GM23248 (cell line): ENCODE measurements around the gene PSAP. TPM values are rescaled to one million over a fixed set of nuclear protein-coding genes. Genes with fewer than 3 reads are reported as not detected.
A peak's percentile ranks its signal among the peaks of the same experiment; 100 is the strongest.

Experiments
- DNase-seq: peaks from one replicate; pipeline ENCODE4 v3.0.0-alpha.2; 2015
- H2AFZ ChIP-seq: fragments of 200-600 bp; sonication (generic); 2 replicates; pipeline ENCODE4 v1.6.1; 2016; ENCODE audit warnings: antibody characterized with exemption
- H3F3A ChIP-seq: fragments of 200-600 bp; sonication (generic); 2 replicates; pipeline ENCODE4 v1.6.1; 2016; ENCODE audit warnings: mild to moderate bottlenecking, antibody characterized with exemption, mixed run types; ENCODE audit not compliant: insufficient read depth
- H3K27ac ChIP-seq: fragments of 200-600 bp; sonication (generic); 2 replicates; pipeline ENCODE4 v1.5.1; 2016; ENCODE audit warnings: mild to moderate bottlenecking
- H3K27me3 ChIP-seq: fragments of 200-600 bp; sonication (generic); replicated peaks from 2 replicates; pipeline ENCODE4 v1.6.1; 2016; ENCODE audit warnings: mild to moderate bottlenecking; ENCODE audit not compliant: insufficient read depth
- H3K36me3 ChIP-seq: fragments of 200-600 bp; sonication (generic); 2 replicates; pipeline ENCODE4 v1.6.1; 2016; ENCODE audit warnings: low read depth, mild to moderate bottlenecking
- H3K4me1 ChIP-seq: fragments of 200-600 bp; sonication (generic); 2 replicates; pipeline ENCODE4 v1.6.1; 2016; ENCODE audit warnings: mild to moderate bottlenecking; ENCODE audit not compliant: insufficient read depth
- H3K4me2 ChIP-seq: fragments of 200-600 bp; sonication (generic); one replicate; pipeline ENCODE4 v1.6.1; 2016; ENCODE audit warnings: mild to moderate bottlenecking; ENCODE audit not compliant: unreplicated experiment
- H3K4me3 ChIP-seq: fragments of 200-600 bp; sonication (generic); 2 replicates; pipeline ENCODE4 v1.5.1; 2016; ENCODE audit warnings: mild to moderate bottlenecking
- H3K79me2 ChIP-seq: fragments of 200-600 bp; sonication (generic); 2 replicates; pipeline ENCODE4 v1.6.1; 2016; ENCODE audit warnings: mild to moderate bottlenecking; ENCODE audit not compliant: insufficient read depth
- H3K9ac ChIP-seq: fragments of 200-600 bp; sonication (generic); 2 replicates; pipeline ENCODE4 v1.6.1; 2016; ENCODE audit warnings: mild to moderate bottlenecking
- H3K9me2 ChIP-seq: fragments of 200-600 bp; sonication (generic); 2 replicates; pipeline ENCODE4 v1.6.1; 2016; ENCODE audit warnings: mixed run types, mild to moderate bottlenecking, moderate library complexity; ENCODE audit not compliant: insufficient read depth
- H3K9me3 ChIP-seq: fragments of 200-600 bp; sonication (generic); one replicate; pipeline ENCODE4 v1.6.1; 2017; ENCODE audit warnings: low read depth
- H4K20me1 ChIP-seq: fragments of 200-600 bp; sonication (generic); 2 replicates; pipeline ENCODE4 v1.6.0; 2016; ENCODE audit not compliant: insufficient read depth
- EZH2 ChIP-seq: fragments of 200-600 bp; sonication (generic); IDR thresholded peaks from 2 replicates; pipeline ENCODE4 v1.6.1; 2018; ENCODE audit warnings: antibody characterized with exemption, mild to moderate bottlenecking; ENCODE audit not compliant: insufficient read depth, poor library complexity, severe bottlenecking
- EZH2phosphoT487 ChIP-seq: fragments of 200-600 bp; sonication (generic); IDR thresholded peaks from 2 replicates; pipeline ENCODE4 v1.6.1; 2018; ENCODE audit warnings: antibody characterized with exemption, moderate library complexity, mild to moderate bottlenecking, low read depth; ENCODE audit not compliant: insufficient read depth
- WGBS, 2 experiments: methylation state at CpG; one replicate each; pipeline ENCODE4 v1.1.6; 2015 to 2017; ENCODE audit warnings: low lambda C conversion rate in 2 of 2, low coverage in 1 of 2; ENCODE audit errors: missing lambda C conversion rate in 2 of 2; 5-methylcytosine and 5-hydroxymethylcytosine counted together
- in situ Hi-C: fragments of 300-500 bp; cut with MboI; formaldehyde crosslinking; loops from 2 replicates; pipeline ENCODE4 v1.15.0; 2020
- polyA plus RNA-seq: library from polyadenylated mRNA; unstranded; fragments of >200 nt; fragmentation: Nextera tagmentation; extraction: Ambion mirVana; gene quantifications from 2 replicates; pipeline ENCODE4 v1.2.1, GENCODE V29; 2016
- total RNA-seq: library from RNA; depleted of rRNA; stranded (reverse); fragments of >200 nt; shearing (Covaris generic); gene quantifications from 2 replicates; pipeline ENCODE4 v1.2.3, GENCODE V29; 2014

The PSAP gene
- total and polyA plus RNA-seq, 2 experiments from 2014 or later, result 715 to 1,142 TPM

- H3K9ac ChIP-seq, result no peak overlapping the region
- in situ Hi-C loops, result no loop called here
- peaks cover 75% of the 10 kb centered on the region for H3K79me2 ChIP-seq
- peaks cover 17% of the 10 kb centered on the region for H3K4me1 ChIP-seq
- H3F3A ChIP-seq, result no peaks in the 10 kb centered on the region
- peak overlapping the region; percentile 99 for H3K4me2 ChIP-seq
- H3K27me3 ChIP-seq, result no peaks in the 10 kb centered on the region
- no peaks in the 10 kb centered on the region for H3K9me3 ChIP-seq
- TF ChIP-seq EZH2, result no peak
- peaks cover 8% of the 10 kb centered on the region; the same call in 1 of the 2 replicates for H4K20me1 ChIP-seq
- H3K36me3 ChIP-seq, result no peaks in the 10 kb centered on the region
- no peaks in the 10 kb centered on the region for H3K9me2 ChIP-seq
- DNase-seq, result peak; percentile 27
- no peak overlapping the region for H3K27ac ChIP-seq
- 82 to 83% methylated on average over 11 of the region's 11 CpGs for WGBS, 2 experiments
- peak overlapping the region; percentile 95; the same call in 1 of the 2 replicates for H3K4me3 ChIP-seq
- H2AFZ ChIP-seq, result no peak overlapping the region
Observed at GRCh38 chr10:71848325-71849275, 2.5 kb downstream of the PSAP start.

GRCh38 chr10:71847418-71847817 lies 3.6 kb downstream of the PSAP start:
- peaks cover 8% of the 10 kb centered on the region; the same call in 1 of the 2 replicates for H4K20me1 ChIP-seq
- H3K9me3 ChIP-seq, result no peaks in the 10 kb centered on the region
- TF ChIP-seq EZH2 (no peak), EZH2phosphoT487 (no peak)
- no peak overlapping the region for H3K4me3 ChIP-seq
- H3K36me3 ChIP-seq, result no peaks in the 10 kb centered on the region
- H3F3A ChIP-seq, result no peaks in the 10 kb centered on the region
- WGBS, 2 experiments, result 94 to 95% methylated on average over 8 of the region's 8 CpGs
- no peak overlapping the region for H3K27ac ChIP-seq
- no peak overlapping the region for H2AFZ ChIP-seq
- no peak for DNase-seq
- no peaks in the 10 kb centered on the region for H3K27me3 ChIP-seq
- in situ Hi-C loops, result no loop called here
- H3K79me2 ChIP-seq, result peaks cover 86% of the 10 kb centered on the region
- no peak overlapping the region for H3K9ac ChIP-seq
- H3K4me1 ChIP-seq, result peaks cover 17% of the 10 kb centered on the region
- no peak overlapping the region for H3K4me2 ChIP-seq
- no peaks in the 10 kb centered on the region for H3K9me2 ChIP-seq

GRCh38 chr10:71846816-71847215 lies 4.2 kb downstream of the PSAP start:
- Histone ChIP-seq H3K4me3 (no peak overlapping the region), H3K9ac (no peak overlapping the region), H3K9me2 (no peaks in the 10 kb centered on the region), H3K79me2 (peaks cover 92% of the 10 kb centered on the region), H4K20me1 (peaks cover 8% of the 10 kb centered on the region; the same call in 1 of the 2 replicates), H3K9me3 (no peaks in the 10 kb centered on the region), H3K4me1 (peaks cover 17% of the 10 kb centered on the region), H3K27ac (no peak overlapping the region), H3K27me3 (no peaks in the 10 kb centered on the region), H3K36me3 (no peaks in the 10 kb centered on the region), H3F3A (no peaks in the 10 kb centered on the region), H2AFZ (no peak overlapping the region), H3K4me2 (no peak overlapping the region)
- in situ Hi-C loops, result no loop called here
- TF ChIP-seq EZH2 (no peak), EZH2phosphoT487 (no peak)
- WGBS, 2 experiments, result 91% methylated on average over 3 of the region's 3 CpGs
- DNase-seq, result no peak

- no peak overlapping the region for H3K27ac ChIP-seq
- TF ChIP-seq EZH2 (no peak), EZH2phosphoT487 (no peak)
Observed at GRCh38 chr10:71845410-71846405, 5.3 kb downstream of the PSAP start.

More at GRCh38 chr10:71845410-71846405, 5.3 kb downstream of the PSAP start:
- DNase-seq, result peak; percentile 39
- H3K4me1 ChIP-seq, result peaks cover 20% of the 10 kb centered on the region
- no peak overlapping the region for H2AFZ ChIP-seq
- no peak overlapping the region for H3K4me3 ChIP-seq
- peaks cover 100% of the 10 kb centered on the region for H3K79me2 ChIP-seq
- H4K20me1 ChIP-seq, result peaks cover 15% of the 10 kb centered on the region
- H3K36me3 ChIP-seq, result no peaks in the 10 kb centered on the region
- WGBS, 2 experiments, result 65 to 72% methylated on average over 11 of the region's 11 CpGs
- H3K4me2 ChIP-seq, result no peak overlapping the region
- no peaks in the 10 kb centered on the region for H3K27me3 ChIP-seq
- H3K9me2 ChIP-seq, result no peaks in the 10 kb centered on the region
- peaks cover 9% of the 10 kb centered on the region for H3F3A ChIP-seq
- no peak overlapping the region for H3K9ac ChIP-seq
- in situ Hi-C loops, result no loop called here
- no peaks in the 10 kb centered on the region for H3K9me3 ChIP-seq
